RWPE1 (cell line): Measurements from ENCODE around the gene WDR91.
A peak's percentile ranks its signal among the peaks of the same experiment; 100 is the strongest.

ENCODE experiments used
- CTCF ChIA-PET: fragments of 350-600 bp; sonication (Branson Sonifier 250); formaldehyde crosslinking; extraction: SDS; loops from one replicate; lab custom pipeline; 2021; lab: Yijun Ruan, JAX
- POLR2A ChIA-PET: fragments of 400-600 bp; formaldehyde crosslinking; extraction: SDS; loops from one replicate; lab custom pipeline; 2020; ENCODE audit warnings: antibody characterized with exemption; ENCODE audit not compliant: low non-redundant PET; lab: Yijun Ruan, JAX
- DNase-seq: peaks from one replicate; pipeline ENCODE4 v3.0.0; 2012; ENCODE audit warnings: low spot score
- H3K27ac ChIP-seq: fragments of 450-650 bp; 2 replicates; pipeline ENCODE4 v1.5.1; 2017
- CTCF ChIP-seq: fragments of 450-650 bp; conservative IDR thresholded peaks from 2 replicates; pipeline ENCODE4 v1.5.1; 2017; ENCODE audit warnings: low read depth, mild to moderate bottlenecking

The WDR91 gene

GRCh38 chr7:135167365-135167917 is 43.9 kb downstream of the WDR91 start:
- DNase-seq, result no peak
- CTCF ChIA-PET, result no interaction called here

DNA sequence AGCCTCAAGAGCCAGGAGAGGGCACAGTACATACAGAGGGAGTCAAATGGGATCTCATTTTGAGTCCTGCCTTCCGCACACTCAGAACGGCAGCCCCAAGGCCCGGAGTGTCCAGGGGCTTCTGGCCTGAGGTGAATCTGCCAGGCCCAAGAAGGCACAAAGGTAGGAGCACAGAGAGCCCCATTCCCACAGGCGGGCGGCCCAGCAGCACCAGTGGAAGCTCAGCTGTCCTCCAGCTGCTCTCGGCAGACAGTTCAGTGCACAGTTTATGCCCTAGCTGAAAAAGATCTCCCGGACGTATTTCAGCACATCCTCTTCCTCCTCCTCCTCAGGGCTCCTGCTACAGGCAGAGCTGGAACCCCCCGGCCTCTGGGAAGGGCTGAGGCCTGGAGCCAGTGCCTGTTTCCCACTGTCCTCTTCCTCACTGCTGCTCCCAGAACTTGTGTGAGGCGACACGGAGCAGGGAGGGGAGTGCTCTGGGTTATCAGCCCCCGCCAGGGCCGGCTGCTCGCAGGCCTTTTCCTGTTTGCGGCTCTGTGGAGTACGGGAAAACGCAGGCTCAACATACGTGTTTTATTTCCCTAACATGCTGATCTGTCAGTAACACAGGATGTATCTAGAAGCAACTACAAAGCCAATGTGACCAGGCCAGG is 44.9 kb downstream of the WDR91 start:
- POLR2A ChIA-PET, result interaction anchor here (0.6 kb wide), 1 partner anchor 347 kb away, joined by 5 read pairs; no protein-coding TSS in a partner anchor

More at GRCh38 chr7:135167365-135167917, 43.9 kb downstream of the WDR91 start:
- TF ChIP-seq CTCF, result no peak
- POLR2A ChIA-PET, result interaction anchor here (0.6 kb wide), 1 partner anchor 348 kb away, joined by 5 read pairs; no protein-coding TSS in a partner anchor
- H3K27ac ChIP-seq, result peak overlapping the region; percentile 96

DNA sequence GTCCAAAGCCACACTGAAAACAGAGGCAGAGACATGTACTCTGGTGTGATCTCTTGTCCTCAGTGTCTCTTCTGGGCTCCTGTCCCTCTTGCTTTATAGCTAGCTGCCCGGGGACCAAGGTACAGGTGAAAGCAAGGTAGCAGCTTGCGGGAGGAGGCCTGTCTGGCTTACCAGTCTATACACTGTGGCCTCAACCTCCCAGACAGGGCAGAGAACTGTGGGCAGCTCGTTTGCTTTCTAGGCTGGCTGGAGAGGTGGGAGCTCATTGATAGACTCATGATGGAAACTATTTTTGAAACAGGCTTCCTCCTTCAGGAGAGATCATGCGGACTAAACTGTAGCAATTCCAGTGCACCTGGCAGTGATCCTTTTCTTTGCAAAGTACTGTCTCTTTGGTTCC is 45.5 kb downstream of the WDR91 start:
- DNase-seq, result no peak
- H3K27ac ChIP-seq, result peak overlapping the region; percentile 11; the same call in 1 of the 2 replicates
- no peak for TF ChIP-seq CTCF
- POLR2A ChIA-PET, result no interaction called here
- CTCF ChIA-PET, result no interaction called here

More for the DNA sequence above, 44.9 kb downstream of the WDR91 start:
- no peak overlapping the region for H3K27ac ChIP-seq
- CTCF ChIA-PET, result no interaction called here
- TF ChIP-seq CTCF, result no peak
- DNase-seq, result no peak

DNA sequence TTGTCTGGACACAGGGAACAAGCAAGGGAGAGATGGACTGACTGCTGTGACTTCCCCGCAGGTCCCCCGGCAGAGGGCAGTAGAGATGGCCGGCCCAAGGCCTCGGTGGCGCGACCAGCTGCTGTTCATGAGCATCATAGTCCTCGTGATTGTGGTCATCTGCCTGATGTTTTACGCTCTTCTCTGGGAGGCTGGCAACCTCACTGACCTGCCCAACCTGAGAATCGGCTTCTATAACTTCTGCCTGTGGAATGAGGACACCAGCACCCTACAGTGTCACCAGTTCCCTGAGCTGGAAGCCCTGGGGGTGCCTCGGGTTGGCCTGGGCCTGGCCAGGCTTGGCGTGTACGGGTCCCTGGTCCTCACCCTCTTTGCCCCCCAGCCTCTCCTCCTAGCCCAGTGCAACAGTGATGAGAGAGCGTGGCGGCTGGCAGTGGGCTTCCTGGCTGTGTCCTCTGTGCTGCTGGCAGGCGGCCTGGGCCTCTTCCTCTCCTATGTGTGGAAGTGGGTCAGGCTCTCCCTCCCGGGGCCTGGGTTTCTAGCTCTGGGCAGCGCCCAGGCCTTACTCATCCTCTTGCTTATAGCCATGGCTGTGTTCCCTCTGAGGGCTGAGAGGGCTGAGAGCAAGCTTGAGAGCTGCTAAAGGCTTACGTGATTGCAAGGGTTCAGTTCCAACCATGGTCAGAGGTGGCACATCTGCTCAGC is 46.8 kb downstream of the WDR91 start:
- CTCF ChIA-PET, result no interaction called here
- POLR2A ChIA-PET, result no interaction called here

DNA sequence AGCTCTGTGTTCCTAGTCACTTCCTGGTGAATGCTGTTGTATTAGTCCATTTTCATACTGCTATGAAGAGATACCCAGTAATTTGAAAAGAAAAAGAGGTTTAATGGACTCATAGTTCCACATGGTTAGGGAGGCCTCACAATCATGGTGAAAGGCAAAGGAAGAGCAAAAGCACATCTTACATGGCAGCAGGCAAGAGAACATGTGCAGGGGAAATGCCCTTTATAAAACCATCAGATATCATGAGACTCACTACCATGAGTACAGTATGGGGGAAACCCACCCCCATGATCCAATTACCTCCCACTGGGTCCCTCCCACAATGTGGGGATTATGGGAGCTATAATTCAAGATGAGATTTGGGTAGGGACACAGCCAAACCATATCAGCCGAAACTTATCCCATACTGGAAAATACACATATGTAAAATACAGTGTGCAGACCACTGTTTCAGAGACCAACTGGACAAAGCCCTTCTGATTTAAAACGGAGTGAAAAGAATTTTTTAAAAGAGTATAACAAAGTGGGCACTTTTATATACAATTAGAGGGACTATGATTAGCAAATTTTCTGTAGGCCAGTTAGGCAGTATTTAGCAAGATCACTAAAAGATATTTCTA is 48.8 kb downstream of the WDR91 start:
- no peak overlapping the region for H3K27ac ChIP-seq
- no peak for TF ChIP-seq CTCF
- CTCF ChIA-PET, result no interaction called here
- DNase-seq, result no peak
- POLR2A ChIA-PET, result no interaction called here

More for the DNA sequence above, 46.8 kb downstream of the WDR91 start:
- DNase-seq, result no peak
- TF ChIP-seq CTCF, result no peak
- peak overlapping the region; percentile 22 for H3K27ac ChIP-seq

- H3K27ac ChIP-seq, result no peak overlapping the region
- TF ChIP-seq CTCF, result no peak
- DNase-seq, result no peak
- POLR2A ChIA-PET, result no interaction called here
- CTCF ChIA-PET, result no interaction called here
Observed at GRCh38 chr7:135161669-135162068, 49.7 kb downstream of the WDR91 start.
